Measurements from ENCODE around the gene VMAC. TPM values are rescaled to one million over a fixed set of nuclear protein-coding genes. Genes with fewer than 3 reads are reported as not detected.

Gene VMAC
- total RNA-seq, 1 donor from 2014 or later, result 13.3 TPM

- ChIA-PET CTCF (interaction anchor here (1.1 to 1.3 kb wide), 2 partner anchors 64 to 100 kb away, joined by 3 to 6 read pairs; no protein-coding TSS in a partner anchor), POLR2A (interaction anchor here (0.5 to 2.5 kb wide), 28 partner anchors 10 to 1689 kb away, joined by 3 to 34 read pairs (median 4); partner anchors contain the start of genes CATSPERD, FEM1A, KHSRP and LONP1)
- peak; percentile 96 for DNase-seq
- Mint-ChIP-seq H3K4me1 (peaks cover 38% of the 10 kb centered on the region), H3K9me3 (no peaks in the 10 kb centered on the region), H3K27me3 (no peaks in the 10 kb centered on the region), H3K36me3 (ENCODE audit: low read depth) (peaks cover 24% of the 10 kb centered on the region), H3K4me3 (peak within 1 kb of the TSS; percentile 95), H3K27ac (peak within 1 kb of the TSS; percentile 98)
- no peak for TF ChIP-seq CTCF (IDR thresholded peaks at IDR 0.05)
- intact Hi-C loops (cut with micrococcal nuclease), result loop anchor here (1.0 to 10.0 kb wide), 11 partner anchors 75 to 1631 kb away; partner anchors contain the start of genes ALKBH7, CATSPERD, DUS3L and FEM1A
- peak; percentile 57 for ATAC-seq (ENCODE audit: low read depth)
Measured at GRCh38 chr19:5903624-5904351, 884 bp upstream of the VMAC start, which contains the start of gene NDUFA11. TSS of gene NDUFA11 (minus strand) at chr19:5903790. CDS start at chr19:5903708, 82 bp downstream.

GRCh38 chr19:5905114-5905778, 574 bp downstream of the VMAC start:
- H3K36me3 Mint-ChIP-seq (ENCODE audit: low read depth), result peaks cover 31% of the 10 kb centered on the region

GRCh38 chr19:5907241-5907640, 2.6 kb downstream of the VMAC start:
- H3K27ac Mint-ChIP-seq, result no peak overlapping the region
- H3K9me3 Mint-ChIP-seq, result no peaks in the 10 kb centered on the region
- peak overlapping the region; percentile 2 for H3K4me3 Mint-ChIP-seq
- ATAC-seq (ENCODE audit: low read depth) (no peak), DNase-seq (no peak)
- POLR2A ChIA-PET, result no interaction called here
- CTCF ChIA-PET, result no interaction called here
- H3K36me3 Mint-ChIP-seq (ENCODE audit: low read depth), result peaks cover 27% of the 10 kb centered on the region
- H3K4me1 Mint-ChIP-seq, result peaks cover 25% of the 10 kb centered on the region
- no peaks in the 10 kb centered on the region for H3K27me3 Mint-ChIP-seq
- no peak for TF ChIP-seq CTCF (IDR thresholded peaks at IDR 0.05)
- intact Hi-C loops (cut with micrococcal nuclease), result loop anchor here (10.0 kb wide), 1 partner anchor 1628 kb away; the partner anchor contains the start of gene PNPLA6

More at GRCh38 chr19:5905114-5905778, 574 bp downstream of the VMAC start:
- peak overlapping the region; percentile 95 for H3K4me3 Mint-ChIP-seq
- intact Hi-C loops (cut with micrococcal nuclease), result loop anchor here (2.0 to 10.0 kb wide), 3 partner anchors 468 to 1630 kb away; partner anchors contain the start of genes ALKBH7, FEM1A and PNPLA6
- no peak for ATAC-seq (ENCODE audit: low read depth)
- no peak for TF ChIP-seq CTCF (IDR thresholded peaks at IDR 0.05)
- no peaks in the 10 kb centered on the region for H3K9me3 Mint-ChIP-seq
- peaks cover 33% of the 10 kb centered on the region for H3K4me1 Mint-ChIP-seq
- ChIA-PET CTCF (no interaction called here), POLR2A (interaction anchor here (0.5 to 1.4 kb wide), 3 partner anchors 23 to 1753 kb away, joined by 3 to 5 read pairs (median 4); no protein-coding TSS in a partner anchor)
- H3K27me3 Mint-ChIP-seq, result no peaks in the 10 kb centered on the region
- DNase-seq, result no peak
- H3K27ac Mint-ChIP-seq, result peak overlapping the region; percentile 41

GRCh38 chr19:5908773-5909442, 4.2 kb downstream of the VMAC start:
- ChIA-PET CTCF (interaction anchor here (0.6 kb wide), 1 partner anchor 17 kb away, joined by 3 read pairs; no protein-coding TSS in a partner anchor), POLR2A (no interaction called here)
- DNase-seq, result no peak
- no peak for TF ChIP-seq CTCF (IDR thresholded peaks at IDR 0.05)
- Mint-ChIP-seq H3K4me3 (no peak overlapping the region), H3K36me3 (ENCODE audit: low read depth) (peaks cover 20% of the 10 kb centered on the region), H3K27me3 (no peaks in the 10 kb centered on the region), H3K9me3 (no peaks in the 10 kb centered on the region), H3K4me1 (peaks cover 10% of the 10 kb centered on the region), H3K27ac (no peak overlapping the region)
- ATAC-seq (ENCODE audit: low read depth), result no peak
- intact Hi-C loops (cut with micrococcal nuclease), result loop anchor here (10.0 kb wide), 1 partner anchor 1626 kb away; the partner anchor contains the start of gene PNPLA6

Data from activated B cell treated with CpG ODN at 0.5 μM for 24 hours (primary cell).